CD4-positive, alpha-beta T cell treated with Interleukin-17A for 4 hours (primary cell): ENCODE results near the gene DENND4C.
"Not testable (repeated sequence)": the region's sequence is repeated elsewhere in the genome, so short reads cannot be mapped to it uniquely, and the experiment has no call there.

Experiments used
- DNase-seq: peaks from one replicate; pipeline ENCODE4 v3.0.0-alpha.2; 2020; ENCODE audit warnings: mixed read lengths

DENND4C gene

DNA sequence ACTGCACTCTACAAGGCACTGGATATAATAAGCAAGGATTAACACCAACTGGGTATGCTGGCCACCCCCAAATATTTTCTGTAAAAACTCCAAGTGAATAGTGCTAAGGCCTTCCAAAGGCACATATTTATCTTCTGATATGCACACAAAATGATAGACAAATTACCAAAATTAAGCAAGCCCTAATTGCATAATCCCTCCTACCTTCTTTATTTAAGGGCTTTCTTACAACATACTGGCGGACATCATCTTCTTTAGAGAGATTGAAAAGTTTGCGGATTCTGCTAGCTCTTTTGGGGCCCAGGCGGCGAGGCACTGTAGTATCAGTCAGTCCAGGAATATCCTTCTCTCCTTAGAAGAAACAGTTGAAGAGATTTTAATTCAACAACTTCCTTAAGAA, 147.7 kb downstream of the DENND4C start:
- no peak for DNase-seq

GRCh38 chr9:19378647-19379046, 148.2 kb downstream of the DENND4C start:
- DNase-seq: no peak

DNA sequence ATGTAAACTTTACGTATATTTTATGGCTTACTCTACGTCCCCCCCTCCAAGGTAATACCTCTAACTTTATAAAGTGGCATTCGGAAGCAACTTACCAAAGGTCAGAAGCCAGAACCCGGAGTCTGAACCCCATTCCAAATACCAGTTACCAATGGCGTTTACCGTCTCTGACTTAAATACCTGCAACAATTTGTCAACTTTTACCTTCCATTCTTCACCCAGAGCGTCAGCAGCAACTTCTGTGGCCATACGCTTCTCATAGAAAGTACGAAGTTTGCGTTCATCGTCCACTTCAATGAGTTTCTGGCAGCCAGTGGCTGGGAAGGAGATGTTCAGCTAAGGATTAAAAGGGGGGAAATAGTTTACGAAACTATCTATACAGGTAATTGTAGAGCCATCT, 148.8 kb downstream of the DENND4C start:
- DNase-seq: peak; percentile 11

DNA sequence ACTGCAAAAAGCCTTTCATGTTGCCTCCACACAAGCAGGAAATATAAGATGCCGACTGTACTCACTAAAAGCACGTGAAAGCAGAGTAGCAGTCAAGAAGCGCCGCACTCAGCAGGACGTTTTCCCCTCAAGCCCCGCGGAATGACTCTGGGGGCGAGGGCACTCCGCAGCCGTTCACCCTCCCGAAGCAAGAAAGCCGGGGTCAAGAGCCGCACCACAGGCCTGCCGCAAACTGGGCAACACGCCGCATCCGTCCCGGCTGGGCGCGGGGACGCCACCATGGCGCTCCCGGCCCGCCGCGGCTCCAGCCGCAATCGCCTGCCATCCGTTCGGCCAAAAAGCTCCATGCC, 149.2 kb downstream of the DENND4C start:
- no peak for DNase-seq

GRCh38 chr9:19380826-19381075, 150.3 kb downstream of the DENND4C start:
- DNase-seq: no peak

GRCh38 chr9:19381656-19382055, 151.2 kb downstream of the DENND4C start:
- DNase-seq: no peak

- not testable (repeated sequence) for DNase-seq
Observed at GRCh38 chr9:19385212-19385611, 154.7 kb downstream of the DENND4C start.

- no peak for DNase-seq
Observed at GRCh38 chr9:19385786-19386501, 155.5 kb downstream of the DENND4C start.

DNA sequence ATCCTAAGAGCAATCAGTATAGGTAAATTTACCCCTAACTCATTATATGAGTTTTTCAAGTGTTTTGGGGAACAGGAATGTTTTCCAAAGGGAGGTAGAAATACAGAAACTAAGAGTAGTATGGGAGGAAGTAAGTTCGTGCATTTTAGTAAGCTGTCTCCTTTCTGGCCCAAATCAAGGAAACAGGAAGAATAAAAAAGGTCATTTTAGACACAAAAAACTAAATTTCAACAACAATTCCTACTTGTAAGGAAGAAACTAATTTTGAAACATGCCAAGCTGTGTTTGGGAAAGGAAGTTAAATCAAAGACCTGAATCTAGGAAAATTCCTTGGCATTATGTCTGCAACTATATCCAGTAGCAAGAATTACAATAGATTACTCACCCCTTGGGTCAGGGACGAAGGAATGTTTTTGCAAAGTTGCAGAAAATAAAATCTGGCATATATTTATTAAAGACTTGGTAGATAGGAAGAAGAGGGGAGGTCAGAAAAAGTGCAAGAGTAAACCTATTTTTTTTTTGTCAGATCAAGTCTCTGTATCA, 156.1 kb downstream of the DENND4C start:
- no peak for DNase-seq

DNA sequence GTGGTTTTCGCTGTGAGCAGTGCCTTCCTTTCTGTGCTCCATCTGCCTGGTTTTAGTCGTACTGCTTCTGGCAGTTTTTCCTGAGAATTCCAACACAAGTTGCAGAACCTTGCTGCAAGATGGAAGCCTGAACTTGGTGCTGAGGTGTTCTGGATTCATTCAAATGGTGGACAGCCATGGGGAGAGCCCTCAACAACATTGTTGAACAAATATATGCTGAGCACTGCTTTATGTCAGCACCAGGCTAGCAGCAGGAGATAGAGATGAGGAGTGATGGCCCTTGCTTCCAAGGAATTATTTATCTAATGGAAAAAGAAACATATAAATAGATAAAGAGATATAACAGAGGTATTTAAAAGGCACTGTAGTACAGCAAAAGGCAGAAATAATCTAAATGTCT, 156.8 kb downstream of the DENND4C start:
- no peak for DNase-seq

DNA sequence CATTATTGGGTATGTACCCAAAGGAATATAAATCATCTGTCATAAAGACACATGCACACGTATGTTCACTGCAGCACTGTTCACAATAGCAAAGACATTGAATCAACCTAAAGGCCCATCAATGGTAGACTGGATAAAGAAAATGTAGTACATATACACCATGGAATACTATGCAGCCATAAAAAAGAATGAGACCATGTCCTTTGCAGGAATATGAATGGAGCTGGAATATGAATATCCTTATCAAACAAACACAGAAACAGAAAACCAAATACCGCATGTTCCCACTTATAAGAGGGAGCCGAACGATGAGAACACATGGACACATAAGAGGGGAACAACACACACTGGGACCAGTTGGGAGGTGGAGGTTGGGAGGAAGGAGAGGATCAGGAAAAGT, 159.0 kb downstream of the DENND4C start:
- not testable (repeated sequence) for DNase-seq

- no peak for DNase-seq
Observed at GRCh38 chr9:19397845-19398244, 167.4 kb downstream of the DENND4C start.

DNA sequence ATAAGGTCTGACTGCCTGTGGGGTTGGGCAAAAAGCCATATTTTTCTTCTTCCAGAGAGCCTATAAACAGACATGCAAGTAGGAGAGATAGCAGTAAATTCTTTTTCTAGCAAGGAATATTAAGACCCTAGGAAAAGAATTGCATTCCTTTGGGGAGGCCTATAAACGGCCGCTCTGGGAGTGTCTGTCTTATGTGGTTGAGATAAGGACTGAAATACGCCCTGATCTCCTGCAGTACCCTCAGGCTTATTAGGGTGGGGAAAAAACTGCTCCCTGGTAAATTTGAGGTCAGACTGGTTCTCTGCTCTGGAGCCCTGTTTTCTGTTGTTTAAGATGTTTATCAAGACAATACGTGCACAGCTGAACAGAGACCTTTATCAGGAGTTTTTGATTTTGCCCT, 172.7 kb downstream of the DENND4C start:
- not testable (repeated sequence) for DNase-seq

GRCh38 chr9:19404283-19405075, 174.0 kb downstream of the DENND4C start:
- no peak for DNase-seq

DNA sequence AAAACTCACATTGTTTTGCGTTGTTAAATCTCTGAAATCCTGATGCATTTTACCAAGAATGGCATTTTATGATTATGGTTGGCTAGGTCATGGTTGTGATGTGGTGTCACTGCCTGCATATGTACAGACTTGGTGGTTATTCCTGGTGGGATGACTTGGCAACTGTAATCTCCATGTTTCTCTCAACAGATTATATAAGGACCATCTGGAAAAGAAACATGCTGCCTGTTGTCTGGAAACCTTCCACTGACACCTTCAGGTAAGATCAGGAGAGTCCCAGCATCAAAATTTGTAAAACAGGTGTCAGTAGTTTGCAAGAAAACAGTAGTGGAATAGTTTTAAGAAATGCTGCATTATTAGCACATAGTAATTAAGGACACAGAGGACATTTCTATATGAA, 175.3 kb downstream of the DENND4C start:
- no peak for DNase-seq

GRCh38 chr9:19408316-19408692, 177.8 kb downstream of the DENND4C start:
- DNase-seq: no peak

GRCh38 chr9:19408693-19409400, 178.4 kb downstream of the DENND4C start, which contains the start of gene ACER2:
ACER2 (plus strand) TSS chr9:19409009; CDS start chr9:19409085, 76 bp downstream.
- DNase-seq: peak; percentile 98

GRCh38 chr9:19409401-19410194, 179.1 kb downstream of the DENND4C start:
- peak; percentile 33 for DNase-seq

DNA sequence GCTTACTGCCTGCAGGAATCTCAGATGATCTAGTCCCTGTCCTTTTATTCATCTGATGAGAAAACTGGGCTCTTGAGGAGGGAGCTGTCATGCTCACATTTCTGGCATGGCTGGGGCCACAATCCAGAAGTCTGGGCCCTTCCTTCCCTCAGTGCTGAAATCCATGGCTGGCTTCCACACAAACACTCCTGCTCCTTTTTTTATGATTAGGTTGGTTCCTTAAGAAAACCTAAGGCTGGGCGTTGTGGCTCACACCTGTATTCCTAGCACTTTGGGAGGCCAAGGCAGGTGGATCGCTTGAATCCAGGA, 179.7 kb downstream of the DENND4C start:
- no peak for DNase-seq

DNA sequence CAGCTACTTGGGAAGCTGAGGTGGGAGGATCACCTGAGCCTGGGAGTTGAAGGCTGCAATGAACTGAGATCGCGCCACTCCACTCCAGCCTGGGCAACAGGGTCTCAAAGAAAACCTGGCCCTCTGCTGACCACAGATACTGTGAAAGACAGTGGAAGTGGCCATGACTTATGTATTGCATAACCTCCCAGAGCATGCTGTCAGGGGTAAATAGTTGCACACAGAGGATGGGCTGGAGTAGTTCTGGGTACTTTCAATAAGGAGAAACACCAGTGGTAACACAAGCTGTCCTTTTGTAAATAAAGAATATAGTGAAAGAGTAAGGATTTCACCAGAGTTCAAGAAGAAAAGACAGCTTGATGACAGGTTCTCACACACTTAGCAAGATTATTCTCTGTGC, 180.1 kb downstream of the DENND4C start:
- DNase-seq: no peak

DNA sequence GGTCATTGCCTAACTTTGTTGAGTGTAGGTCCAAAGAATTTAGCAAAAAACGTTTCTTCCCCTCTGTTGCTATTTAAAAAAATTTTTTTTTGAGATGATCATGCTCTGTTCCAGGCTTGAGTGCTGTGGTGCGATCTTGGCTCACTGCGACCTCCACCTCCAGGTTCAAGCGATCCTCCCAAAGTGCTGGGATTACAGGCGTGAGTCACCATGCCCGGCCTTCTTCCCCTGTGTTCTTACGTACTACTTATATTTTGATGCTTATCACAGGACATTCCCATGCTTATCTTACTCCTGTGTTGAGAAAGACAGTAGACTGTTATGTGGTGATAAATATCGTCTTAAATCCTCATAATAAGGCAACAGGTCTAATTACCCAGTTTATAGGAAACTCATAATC, 180.8 kb downstream of the DENND4C start:
- DNase-seq: no peak

DNA sequence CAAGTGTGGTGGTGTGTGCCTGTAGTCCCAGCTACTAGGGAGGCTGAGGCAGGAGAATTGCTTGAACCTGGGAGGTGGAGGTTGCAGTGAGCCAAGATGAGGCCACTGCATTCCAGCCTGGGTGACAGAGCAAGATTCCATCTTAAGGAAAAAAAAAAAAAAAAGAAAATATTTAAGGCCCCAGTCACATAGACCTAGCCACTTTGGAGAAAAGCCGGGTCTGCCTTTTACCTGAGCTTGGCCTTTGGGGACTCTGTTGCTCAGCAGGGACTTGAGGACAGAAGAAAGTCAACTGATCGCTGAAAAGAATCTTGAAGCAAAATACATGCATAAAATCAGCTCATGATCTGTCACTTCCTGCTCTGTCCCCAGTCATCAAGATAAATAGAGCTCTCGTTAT, 183.0 kb downstream of the DENND4C start:
- not testable (repeated sequence) for DNase-seq

- no peak for DNase-seq
Observed at GRCh38 chr9:19416143-19416542, 185.7 kb downstream of the DENND4C start.
